ENCODE data around the gene LRRD1. TPM values are rescaled to one million over a fixed set of nuclear protein-coding genes. Genes with fewer than 3 reads are reported as not detected.
A peak's percentile ranks its signal among the peaks of the same experiment; 100 is the strongest.
"Not testable (repeated sequence)": the region's sequence is repeated elsewhere in the genome, so short reads cannot be mapped to it uniquely, and the experiment has no call there.

Gene LRRD1
- not detected for total RNA-seq

DNA sequence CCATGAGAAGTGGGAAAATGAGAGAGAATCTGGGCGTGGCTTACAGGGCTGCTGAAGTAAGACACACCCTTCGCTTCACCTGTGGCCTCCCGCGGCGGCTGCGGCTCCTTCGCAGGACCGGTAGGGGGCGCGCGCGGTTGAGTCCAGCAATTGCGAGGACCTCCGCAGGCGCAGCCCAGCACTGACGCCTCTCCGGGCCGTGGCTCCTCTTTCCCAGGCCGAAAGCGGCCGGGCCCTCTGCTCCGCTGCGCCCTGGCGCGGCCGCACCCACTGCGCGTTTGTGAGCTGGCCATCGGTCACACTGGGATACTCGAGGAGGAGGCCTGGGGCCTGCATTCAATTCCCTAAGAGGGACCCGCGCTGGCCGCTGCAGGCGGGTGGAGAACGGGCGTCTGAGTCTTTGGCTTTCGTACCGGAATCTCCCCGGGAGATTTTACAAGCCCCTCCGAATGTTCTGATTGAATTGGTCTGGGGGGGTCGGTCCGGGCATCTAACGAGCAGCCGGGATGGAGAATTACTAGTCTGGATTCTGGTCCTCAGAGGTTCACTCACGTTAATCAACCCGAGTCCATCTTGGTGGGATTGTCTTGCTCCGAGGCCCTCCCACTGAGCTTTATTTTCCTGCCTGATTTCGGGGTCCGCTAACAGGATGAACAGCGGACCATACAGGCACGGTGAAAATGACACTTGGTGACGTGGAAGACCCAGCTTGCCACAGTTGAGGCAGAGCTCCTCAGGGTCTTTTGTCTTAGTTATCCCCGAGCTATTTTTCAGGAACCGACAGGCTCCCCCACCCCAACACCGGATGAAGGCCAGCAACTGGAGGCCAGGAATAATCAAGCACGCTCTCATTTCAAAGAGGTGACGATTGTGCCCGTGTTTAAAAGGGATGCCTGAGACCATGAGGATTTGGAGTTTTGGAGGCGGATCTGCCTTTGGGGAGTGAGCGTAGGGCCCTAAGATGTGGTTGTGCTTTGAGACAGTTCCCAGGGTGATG lies at the start of gene LRRD1:
TSS of gene LRRD1 (minus strand) at position 215 of the 997 bp plus-strand sequence. CDS start 13,940 bp downstream, outside the sequence.
- peak; percentile 90 for DNase-seq
- no peak within 1 kb of the TSS for H3K27ac Mint-ChIP-seq
- no peaks in the 10 kb centered on the region for H3K36me3 Mint-ChIP-seq
- H3K4me1 Mint-ChIP-seq = peaks cover 9% of the 10 kb centered on the region
- H3K27me3 Mint-ChIP-seq = peaks cover 3% of the 10 kb centered on the region
- H3K4me3 Mint-ChIP-seq = peak within 1 kb of the TSS; percentile 76
- H3K9me3 Mint-ChIP-seq = peaks cover 1% of the 10 kb centered on the region

DNA sequence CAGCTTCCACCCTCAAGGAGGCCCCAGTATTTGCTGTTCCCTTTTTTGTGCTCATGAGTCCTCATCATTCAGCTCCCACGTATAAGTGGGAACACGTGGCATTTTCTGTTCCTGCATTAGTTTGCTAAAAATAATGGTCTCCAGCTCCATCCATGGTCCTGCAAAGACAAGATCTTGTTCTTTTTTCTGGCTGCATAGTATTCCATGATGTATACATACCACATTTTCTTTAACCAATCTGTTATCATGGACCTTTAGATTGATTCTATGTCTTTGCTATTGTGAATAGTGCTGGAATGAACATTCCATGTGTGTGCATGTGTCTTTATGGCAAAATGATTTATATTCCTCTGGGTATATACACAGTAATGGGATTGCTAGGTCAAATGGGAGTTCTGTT lies 49.8 kb upstream of the LRRD1 start:
- peaks cover 8% of the 10 kb centered on the region for H3K9me3 Mint-ChIP-seq

DNA sequence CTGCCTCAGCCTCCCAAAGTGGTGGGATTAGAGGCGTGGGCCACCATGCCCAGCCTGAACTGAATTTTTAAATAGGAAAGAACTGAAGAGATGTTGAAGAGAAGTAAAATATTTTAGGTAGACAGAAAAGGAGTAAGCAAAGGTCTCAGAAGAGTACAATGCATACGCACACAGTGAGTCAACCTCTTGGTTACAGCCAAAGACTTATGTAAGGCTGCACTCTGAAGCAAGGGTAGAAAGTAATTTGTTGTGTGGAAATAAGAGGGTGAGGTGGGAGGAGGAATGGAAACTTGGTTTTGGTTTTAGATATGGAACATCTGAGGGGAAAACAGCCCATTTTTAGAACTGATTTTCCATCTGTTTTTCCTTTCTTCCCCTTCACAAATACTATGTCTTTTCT lies 49.2 kb upstream of the LRRD1 start:
- H3K4me1 Mint-ChIP-seq = peaks cover 21% of the 10 kb centered on the region
- peaks cover 41% of the 10 kb centered on the region for H3K36me3 Mint-ChIP-seq
- no peaks in the 10 kb centered on the region for H3K27me3 Mint-ChIP-seq
- H3K27ac Mint-ChIP-seq = peak overlapping the region; percentile 85
- H3K9me3 Mint-ChIP-seq = peaks cover 8% of the 10 kb centered on the region
- no peak for DNase-seq
- no peak overlapping the region for H3K4me3 Mint-ChIP-seq

More for the DNA sequence above, 49.8 kb upstream of the LRRD1 start:
- DNase-seq = no peak
- H3K36me3 Mint-ChIP-seq = peaks cover 40% of the 10 kb centered on the region
- no peak overlapping the region for H3K4me3 Mint-ChIP-seq
- H3K27ac Mint-ChIP-seq = peak overlapping the region; percentile 4
- peaks cover 21% of the 10 kb centered on the region for H3K4me1 Mint-ChIP-seq
- no peaks in the 10 kb centered on the region for H3K27me3 Mint-ChIP-seq

DNA sequence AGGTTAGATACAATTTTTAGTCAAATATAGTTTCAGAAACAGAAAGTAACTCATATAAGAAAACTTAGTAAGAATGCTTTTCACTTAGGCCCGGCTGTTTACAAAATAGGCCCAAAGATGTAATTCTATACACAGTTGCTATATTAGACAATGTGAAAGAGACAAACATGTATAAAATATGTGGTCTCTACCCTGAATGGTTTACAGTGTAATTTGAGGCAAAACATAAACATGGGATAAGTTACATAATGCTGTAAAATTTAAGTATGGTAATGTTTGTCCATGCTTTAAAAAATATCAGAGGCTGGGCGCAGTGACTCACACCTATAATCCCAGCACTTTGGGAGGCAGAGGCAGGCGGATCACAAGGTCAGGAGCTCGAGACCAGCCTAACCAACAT lies 48.0 kb upstream of the LRRD1 start:
- Mint-ChIP-seq H3K9me3 (peaks cover 8% of the 10 kb centered on the region), H3K36me3 (peaks cover 37% of the 10 kb centered on the region), H3K4me3 (no peak overlapping the region), H3K27ac (peak overlapping the region; percentile 60), H3K4me1 (peaks cover 21% of the 10 kb centered on the region), H3K27me3 (no peaks in the 10 kb centered on the region)
- DNase-seq = no peak

DNA sequence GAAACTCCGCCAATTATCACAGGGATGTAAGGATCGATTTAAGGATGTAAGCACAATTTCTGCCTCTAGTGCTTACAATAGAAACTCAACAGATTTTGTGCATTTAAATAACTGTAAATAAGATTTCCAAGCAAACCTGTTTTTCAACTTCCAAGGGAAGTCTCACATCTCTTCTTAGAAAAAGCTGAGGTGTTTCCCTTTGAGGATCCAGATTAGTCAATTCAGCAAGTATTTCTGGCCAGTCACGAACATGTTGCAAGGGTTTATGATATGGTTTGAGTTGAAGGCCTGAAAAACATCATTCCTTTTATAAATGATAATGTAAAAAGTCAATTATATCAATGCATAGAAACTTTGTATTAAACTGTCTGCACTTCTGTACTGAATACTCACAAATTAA lies 42.8 kb upstream of the LRRD1 start:
- no peak for DNase-seq
- peaks cover 20% of the 10 kb centered on the region for H3K36me3 Mint-ChIP-seq
- no peaks in the 10 kb centered on the region for H3K9me3 Mint-ChIP-seq
- H3K4me3 Mint-ChIP-seq = no peak overlapping the region
- H3K4me1 Mint-ChIP-seq = no peaks in the 10 kb centered on the region
- H3K27ac Mint-ChIP-seq = no peak overlapping the region
- no peaks in the 10 kb centered on the region for H3K27me3 Mint-ChIP-seq

DNA sequence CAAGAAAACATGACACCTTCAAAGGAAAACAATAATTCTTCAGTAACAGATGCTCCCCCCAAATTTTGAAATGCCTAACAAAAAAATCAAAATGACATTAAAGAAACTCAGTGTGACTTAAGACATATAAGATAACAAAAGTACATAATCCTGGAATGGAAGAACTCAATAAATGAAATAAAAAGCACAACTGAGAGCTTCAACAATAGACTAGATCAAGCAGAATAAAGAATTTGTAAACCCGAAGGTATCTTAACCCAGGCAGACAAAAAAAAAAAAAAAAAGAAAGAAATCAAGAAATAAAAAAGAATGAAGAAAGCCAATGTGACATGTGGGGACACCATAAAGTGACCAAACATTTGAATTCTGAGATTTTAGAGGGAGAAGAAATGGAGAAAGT lies 27.7 kb upstream of the LRRD1 start:
- Mint-ChIP-seq H3K4me3 (no peak overlapping the region), H3K27ac (no peak overlapping the region)

DNA sequence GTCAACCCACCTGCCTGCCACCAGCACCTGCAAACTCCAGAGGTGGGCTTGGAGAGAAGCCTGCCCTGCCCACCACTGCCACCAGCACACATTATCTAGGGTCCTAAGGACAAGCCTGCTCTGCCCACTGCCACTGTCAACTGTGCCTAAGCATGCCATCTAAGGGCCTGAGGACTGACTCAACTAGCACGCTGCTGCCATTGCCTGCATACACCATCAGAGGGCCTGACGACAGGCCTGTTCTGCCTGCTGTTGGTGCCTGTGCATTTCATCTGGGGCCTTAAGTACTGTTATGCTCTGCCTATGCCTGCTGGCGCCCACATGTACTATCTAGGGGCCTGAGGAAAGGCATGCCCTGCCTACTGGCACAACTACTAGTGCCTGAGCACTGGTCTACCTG lies 27.0 kb upstream of the LRRD1 start:
- Mint-ChIP-seq H3K36me3 (peaks cover 65% of the 10 kb centered on the region), H3K4me1 (peaks cover 13% of the 10 kb centered on the region), H3K9me3 (peaks cover 18% of the 10 kb centered on the region), H3K27me3 (no peaks in the 10 kb centered on the region), H3K27ac (no peak overlapping the region), H3K4me3 (no peak overlapping the region)
- no peak for DNase-seq

More for the DNA sequence above, 27.7 kb upstream of the LRRD1 start:
- Mint-ChIP-seq H3K4me1 (peaks cover 13% of the 10 kb centered on the region), H3K36me3 (peaks cover 70% of the 10 kb centered on the region), H3K27me3 (no peaks in the 10 kb centered on the region), H3K9me3 (peaks cover 18% of the 10 kb centered on the region)
- no peak for DNase-seq

DNA sequence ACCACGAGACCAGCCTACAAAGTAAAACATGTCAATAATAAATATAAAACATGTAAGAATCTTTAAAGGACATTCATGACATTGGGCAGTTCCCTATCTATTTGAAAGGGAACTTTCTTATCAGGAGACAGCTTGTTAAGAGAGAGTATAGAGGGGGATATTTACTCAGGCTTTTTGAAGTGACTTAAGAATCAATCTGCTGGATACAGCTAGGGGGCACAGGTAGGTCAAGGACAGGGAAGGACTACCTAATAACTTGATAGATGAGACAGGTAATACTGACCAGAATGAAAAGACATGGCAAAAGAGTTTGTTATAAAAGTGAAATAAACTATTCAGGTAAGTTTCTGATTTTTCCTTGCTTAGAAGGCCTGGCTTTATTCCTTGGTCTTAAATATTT lies 21.8 kb upstream of the LRRD1 start:
- Mint-ChIP-seq H3K27ac (no peak overlapping the region), H3K4me3 (no peak overlapping the region), H3K27me3 (no peaks in the 10 kb centered on the region), H3K36me3 (peaks cover 30% of the 10 kb centered on the region), H3K9me3 (no peaks in the 10 kb centered on the region), H3K4me1 (peaks cover 2% of the 10 kb centered on the region)
- no peak for DNase-seq

DNA sequence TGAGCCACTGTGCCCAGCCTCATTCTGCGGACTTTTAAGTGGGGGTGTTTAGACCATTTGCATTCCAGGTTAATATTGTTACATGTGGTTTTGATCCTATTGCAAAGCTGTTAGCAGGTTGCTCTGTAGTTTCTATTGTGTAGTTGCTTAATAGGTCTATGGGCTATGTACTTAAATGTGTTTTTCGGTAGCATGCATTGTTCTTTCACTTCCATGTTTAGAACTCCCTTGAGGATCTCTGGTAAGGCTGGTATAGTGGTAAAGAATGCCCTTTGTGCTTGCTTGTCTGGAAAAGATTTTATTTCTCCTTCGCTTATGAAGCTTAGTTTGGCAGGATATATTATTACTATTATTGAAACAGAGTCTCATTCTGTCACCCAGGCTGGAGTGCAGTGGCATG lies 13.4 kb upstream of the LRRD1 start:
- no peaks in the 10 kb centered on the region for H3K4me1 Mint-ChIP-seq
- peaks cover 29% of the 10 kb centered on the region for H3K9me3 Mint-ChIP-seq
- no peak overlapping the region for H3K4me3 Mint-ChIP-seq
- no peak for DNase-seq
- H3K27ac Mint-ChIP-seq = no peak overlapping the region
- H3K27me3 Mint-ChIP-seq = no peaks in the 10 kb centered on the region
- peaks cover 47% of the 10 kb centered on the region for H3K36me3 Mint-ChIP-seq

DNA sequence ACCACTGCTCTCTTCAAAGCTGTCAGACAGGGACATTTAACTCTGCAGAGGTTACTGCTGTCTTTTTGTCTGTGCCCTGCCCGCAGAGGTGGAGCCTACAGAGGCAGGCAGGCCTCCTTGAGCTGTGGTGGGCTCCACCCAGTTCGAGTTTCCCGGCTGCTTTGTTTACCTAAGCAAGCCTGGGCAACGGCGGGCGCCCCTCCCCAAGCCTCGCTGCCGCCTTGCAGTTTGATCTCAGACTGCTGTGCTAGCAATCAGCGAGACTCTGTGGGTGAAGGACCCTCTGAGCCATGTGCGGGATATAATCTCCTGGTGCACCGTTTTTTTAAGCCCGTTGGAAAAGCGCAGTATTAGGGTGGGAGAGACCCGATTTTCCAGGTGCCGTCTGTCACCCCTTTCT lies 10.3 kb upstream of the LRRD1 start:
- Mint-ChIP-seq H3K9me3 (peaks cover 33% of the 10 kb centered on the region), H3K36me3 (peaks cover 30% of the 10 kb centered on the region)
- H3K27me3 Mint-ChIP-seq, H3K4me3 Mint-ChIP-seq, H3K27ac Mint-ChIP-seq, DNase-seq, H3K4me1 Mint-ChIP-seq: not testable (repeated sequence)

DNA sequence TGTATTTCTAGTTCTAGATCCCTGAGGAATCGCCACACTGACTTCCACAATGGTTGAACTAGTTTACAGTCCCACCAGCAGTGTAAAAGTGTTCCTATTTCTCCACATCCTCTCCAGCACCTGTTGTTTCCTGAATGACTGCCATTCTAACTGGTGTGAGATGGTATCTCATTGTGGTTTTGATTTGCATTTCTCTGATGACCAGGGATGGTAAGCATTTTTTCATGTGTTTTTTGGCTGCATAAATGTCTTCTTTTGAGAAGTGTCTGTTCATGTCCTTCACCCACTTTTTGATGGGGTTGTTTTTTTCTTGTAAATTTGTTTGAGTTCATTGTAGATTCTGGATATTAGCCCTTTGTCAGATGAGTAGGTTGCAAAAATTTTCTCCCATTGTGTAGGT lies 5.4 kb upstream of the LRRD1 start:
- H3K27ac Mint-ChIP-seq, H3K36me3 Mint-ChIP-seq, H3K27me3 Mint-ChIP-seq, DNase-seq, H3K4me3 Mint-ChIP-seq, H3K4me1 Mint-ChIP-seq: not testable (repeated sequence)
- H3K9me3 Mint-ChIP-seq = peaks cover 11% of the 10 kb centered on the region

DNA sequence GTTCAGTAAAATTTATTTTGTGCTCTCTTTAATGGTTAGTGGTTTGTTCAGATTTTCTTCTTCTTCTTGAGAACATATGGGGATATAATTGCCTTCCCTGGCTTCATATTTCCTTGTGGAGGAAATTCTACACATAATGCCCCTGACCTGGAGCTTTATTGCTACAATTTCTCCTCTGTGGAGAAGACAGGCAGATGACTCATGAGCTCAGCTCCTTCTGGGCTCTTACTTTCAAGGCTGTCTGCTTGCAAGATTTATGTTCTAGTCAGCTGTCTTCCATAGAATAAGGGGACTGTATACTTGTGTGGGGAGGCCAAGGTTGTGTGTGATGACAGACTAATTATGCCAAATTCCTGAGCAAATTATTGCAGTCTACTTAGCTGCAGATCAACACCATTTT lies 1.6 kb downstream of the LRRD1 start:
- no peak for DNase-seq
- Mint-ChIP-seq H3K36me3 (no peaks in the 10 kb centered on the region), H3K4me1 (peaks cover 9% of the 10 kb centered on the region), H3K9me3 (no peaks in the 10 kb centered on the region), H3K4me3 (no peak overlapping the region), H3K27ac (no peak overlapping the region), H3K27me3 (peaks cover 7% of the 10 kb centered on the region)

DNA sequence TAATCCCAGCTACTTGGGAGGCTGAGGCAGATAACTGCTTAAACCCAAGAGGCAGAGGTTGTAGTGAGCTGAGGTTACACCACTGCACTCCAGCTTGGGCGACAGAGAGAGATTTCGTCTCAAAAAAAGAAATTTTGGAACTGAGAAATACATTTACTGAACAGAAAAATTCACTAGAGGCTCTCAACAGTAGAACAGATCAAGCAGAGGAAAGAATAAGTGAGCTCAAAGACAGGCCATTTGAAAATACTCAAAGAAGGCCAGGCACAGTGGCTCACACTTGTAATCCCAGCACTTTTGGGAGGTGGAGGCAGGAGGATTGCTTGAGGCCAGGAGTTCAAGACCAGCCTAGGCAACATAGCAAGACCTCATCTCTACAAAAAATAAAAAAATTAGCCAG lies 9.4 kb downstream of the LRRD1 start:
- not testable (repeated sequence) for H3K27ac Mint-ChIP-seq, H3K4me1 Mint-ChIP-seq, H3K36me3 Mint-ChIP-seq, DNase-seq, H3K27me3 Mint-ChIP-seq, H3K4me3 Mint-ChIP-seq, H3K9me3 Mint-ChIP-seq

DNA sequence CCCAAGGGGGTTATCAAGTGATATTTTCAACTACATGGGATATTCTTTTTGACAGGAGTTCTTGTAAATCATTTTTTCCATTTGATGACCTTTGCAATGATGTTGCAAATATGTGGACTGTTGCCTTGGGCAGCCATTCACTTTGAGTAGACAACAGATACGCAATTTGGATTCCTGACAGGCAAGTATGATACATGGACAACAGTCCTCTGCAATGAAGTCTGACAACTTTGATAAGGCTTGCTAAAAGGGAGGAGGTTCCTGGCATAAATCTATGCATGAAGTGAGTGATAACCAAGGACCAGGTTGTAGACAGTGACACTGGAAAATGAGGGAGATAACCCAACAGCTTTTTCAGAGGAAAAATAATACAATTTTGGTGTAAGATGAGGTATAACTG lies 17.7 kb downstream of the LRRD1 start:
- H3K9me3 Mint-ChIP-seq = no peaks in the 10 kb centered on the region
- no peak overlapping the region for H3K4me3 Mint-ChIP-seq
- H3K4me1 Mint-ChIP-seq = peaks cover 3% of the 10 kb centered on the region
- H3K27ac Mint-ChIP-seq = no peak overlapping the region
- DNase-seq = no peak
- peaks cover 18% of the 10 kb centered on the region for H3K27me3 Mint-ChIP-seq
- H3K36me3 Mint-ChIP-seq = no peaks in the 10 kb centered on the region

DNA sequence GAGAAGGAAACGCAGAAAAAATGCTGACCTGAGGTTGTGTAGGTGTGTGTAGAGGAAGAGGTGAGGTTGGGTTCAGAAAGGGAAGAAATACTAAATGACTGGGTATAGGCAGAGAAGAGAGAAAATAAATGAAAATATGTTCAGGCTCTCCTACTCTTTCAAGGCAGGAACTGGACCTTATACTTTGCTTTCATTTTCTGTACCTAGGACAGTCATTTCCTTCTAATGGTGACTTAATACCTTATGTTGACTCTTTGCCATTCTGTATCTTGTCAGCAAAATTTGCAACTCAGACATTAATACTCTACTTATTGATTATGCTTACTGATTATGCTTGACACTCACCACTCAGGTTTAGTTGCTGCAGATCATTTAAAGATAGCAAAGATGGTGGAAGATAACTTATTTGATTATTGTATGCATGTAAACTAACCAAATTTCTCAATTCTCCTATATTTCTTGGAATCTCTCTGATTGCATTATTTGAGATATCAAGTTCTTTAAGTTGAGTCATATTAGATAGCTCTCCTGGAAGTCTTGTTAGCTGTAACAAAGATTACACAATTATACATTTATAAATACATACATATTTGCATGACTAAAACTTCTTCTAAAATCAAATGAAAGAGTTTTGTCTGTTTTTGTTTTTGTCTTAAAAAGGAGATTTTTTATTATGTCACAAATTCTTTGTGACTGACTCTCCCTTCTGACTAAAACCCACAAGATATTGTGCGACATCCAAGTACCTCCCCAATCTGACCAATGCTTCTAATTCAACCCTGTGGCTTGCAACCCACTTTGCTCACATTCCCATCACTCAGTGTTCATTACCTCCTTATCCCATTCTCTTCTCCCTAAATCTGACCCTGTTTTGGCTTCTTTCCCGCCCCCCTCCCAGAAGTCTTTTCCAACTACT lies 20.0 kb downstream of the LRRD1 start:
- Mint-ChIP-seq H3K4me1 (peaks cover 3% of the 10 kb centered on the region), H3K9me3 (no peaks in the 10 kb centered on the region), H3K36me3 (no peaks in the 10 kb centered on the region), H3K27me3 (peaks cover 18% of the 10 kb centered on the region), H3K4me3 (no peak overlapping the region), H3K27ac (no peak overlapping the region)
- DNase-seq = no peak
